Heart left ventricle (tissue), 16 donors: ENCODE data around the gene GIT2. TPM values are rescaled to one million over a fixed set of nuclear protein-coding genes. Genes with fewer than 3 reads are reported as not detected.

ENCODE experiments used
- ATAC-seq, 4 donors: fragments of 200-7000 bp; cut with Tn5 transposase; one replicate each; pipeline ENCODE4 v1.9.1; 2020 to 2022; ENCODE audit warnings: moderate library complexity in 4 of 4, mild to moderate bottlenecking in 3 of 4, moderate number of reproducible peaks in 1 of 4
- DNase-seq, 5 donors: peaks; one replicate each; pipeline ENCODE4 v3.0.0-alpha.2; 2020
- H3K27ac ChIP-seq, 12 donors: fragments of 200-600 bp; sonication (generic) in 4 of 12; one replicate each; pipeline versions ENCODE4 v1.5.0 to v1.8.0; 2016 to 2022; ENCODE audit warnings: mild to moderate bottlenecking in 2 of 12
- H3K27me3 ChIP-seq, 9 donors: fragments of 200-600 bp; sonication (generic) in 2 of 9; one replicate each; pipeline versions ENCODE4 v1.5.1 to v1.8.0; 2016 to 2022; ENCODE audit warnings: mild to moderate bottlenecking in 3 of 9
- H3K36me3 ChIP-seq, 9 donors: fragments of 200-600 bp; sonication (generic) in 2 of 9; one replicate each; pipeline versions ENCODE4 v1.5.0 to v1.8.0; 2018 to 2022; ENCODE audit warnings: mild to moderate bottlenecking in 2 of 9
- H3K4me1 ChIP-seq, 12 donors: fragments of 200-600 bp; sonication (generic) in 4 of 12; one replicate each; pipeline versions ENCODE4 v1.5.0 to v1.8.0; 2016 to 2022; ENCODE audit warnings: mild to moderate bottlenecking in 3 of 12
- H3K4me3 ChIP-seq, 12 donors: fragments of 200-600 bp; sonication (generic) in 4 of 12; one replicate each; pipeline versions ENCODE4 v1.5.0 to v1.8.0; 2017 to 2022; ENCODE audit warnings: mild to moderate bottlenecking in 9 of 12, moderate library complexity in 4 of 12
- H3K9me3 ChIP-seq, 12 donors: fragments of 200-600 bp; sonication (generic) in 4 of 12; one replicate each; pipeline versions ENCODE4 v1.5.0 to v1.8.0; 2016 to 2022; ENCODE audit warnings: mild to moderate bottlenecking in 1 of 12
- POLR2A ChIP-seq, 2 donors: fragments of 450-650 bp; IDR thresholded peaks; one replicate each; pipeline ENCODE4 v1.6.1; 2017; ENCODE audit warnings: antibody characterized with exemption in 2 of 2, mild to moderate bottlenecking in 2 of 2, moderate library complexity in 2 of 2
- WGBS, 4 donors: extraction: QIAGEN DNeasy Blood & Tissue Kit in 2 of 4; methylation state at CpG; one replicate each; pipeline versions ENCODE4 v1.1.5 to v1.1.7; 2013 to 2018; 5-methylcytosine and 5-hydroxymethylcytosine counted together
- intact Hi-C, 10 donors: fragments of 100-400 bp; cut with DNase I; formaldehyde crosslinking; loops; one replicate each; pipeline versions ENCODE4 v1.11.1 to v1.14.2; 2022
- polyA plus RNA-seq, 2 donors: library from polyadenylated mRNA; stranded (reverse); fragments of 200-250 nt; gene quantifications; one replicate each; pipeline ENCODE4 v1.2.3, GENCODE V29; 2013
- total RNA-seq, 9 donors: library from RNA; depleted of rRNA in 2 of 9; stranded (reverse); fragments of >200 nt in 2 of 9; fragmentation: NEBNext Ultra II Directional in 3 of 9; extraction: Animal tissue kit (Norgen Biotek cat#: 25700) in 3 of 9; gene quantifications; one replicate each; pipeline versions ENCODE4 v1.1.0 to v1.2.4, GENCODE V29; 2016 to 2023
- TF ChIP-seq, protein P1 (sequence below), 12 donors: fragments of 200-600 bp; sonication (generic) in 4 of 12; IDR thresholded peaks; one replicate each; pipeline versions ENCODE4 v1.5.0 to v1.8.0; 2018 to 2022; ENCODE audit warnings: antibody characterized with exemption in 12 of 12, mild to moderate bottlenecking in 5 of 12
- donor health status: ischemic (EF 13 %, LVEDD 7.1; RV severe dilation, severe dysfunction).
- donor health status: healthy with polysubstance abuse.
- donor health status: DM: no; HTN: yes; CAD: no.
- donor health status: DM: no; HTN: no; CAD: no.
- donor health status: ischemic (EF 25% LVEDD 6.9; RV normal size, moderate dysfunction).
- donor health status: ischemic (EF 25% LVEDD 5.7; RV mildly dilated, moderate dysfunction).
- donor health status: healthy.
- donor health status: DM: yes; HTN: yes; CAD: no.
- donor health status: ischemic (EF 35%, LVEDD 5.7; RV mildly dilated, moderate dysfunction).
- donor health status: nonischemic (EF 11% LVEDD 7.7; RV severe dilation, severe dysfunction).
- donor health status: DM: yes; HTN: yes; CAD: no.
- donor health status: PGD.
- donor health status: ischemic (EF 29% LVEDD 5.4; RV normal size, mild dysfunction).
- donor health status: nonischemic (EF 23%, LVEDD 6.1; RV moderate dilation, normal function).

GIT2 gene
- total and polyA plus RNA-seq, 11 donors = 17.4 to 56.7 (median 36.2) TPM

DNA sequence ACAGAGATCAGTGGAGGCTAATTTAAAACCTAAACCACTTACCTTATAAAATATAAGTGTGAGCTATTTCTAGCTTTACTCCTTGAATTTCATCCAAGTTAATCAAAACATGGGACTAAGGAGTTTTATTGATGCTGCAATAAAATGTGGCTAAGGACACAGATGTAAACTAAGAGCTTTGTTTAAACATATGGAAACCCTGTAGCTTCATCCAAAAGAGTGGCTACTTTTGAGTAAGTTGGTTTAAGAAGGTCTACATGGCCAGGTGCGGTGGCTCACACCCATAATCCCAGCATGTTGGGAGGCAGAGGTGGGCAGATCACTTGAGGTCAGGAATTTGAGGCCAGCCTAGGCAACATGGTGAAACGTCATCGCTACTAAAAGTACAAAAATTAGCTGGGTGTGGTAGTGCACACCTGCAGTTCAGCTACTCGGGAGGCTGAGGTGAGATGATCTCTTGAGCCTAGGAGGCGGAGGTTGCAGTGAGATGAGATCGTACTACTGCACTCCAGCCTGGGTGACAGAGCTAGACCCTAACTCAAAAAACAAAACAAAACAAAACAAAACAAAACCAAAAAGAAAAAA is 55.7 kb downstream of the GIT2 start:
- Histone ChIP-seq H3K27me3 (no peaks in the 10 kb centered on the region), H3K4me3 (no peak overlapping the region), H3K27ac (no peak overlapping the region), H3K9me3 (no peaks in the 10 kb centered on the region), H3K36me3 (peaks cover 0 to 94% (median 75%) of the 10 kb centered on the region in 9 donors), H3K4me1 (peaks cover 0 to 22% (median 12%) of the 10 kb centered on the region in 12 donors)
- no peak for ATAC-seq
- TF ChIP-seq, protein P1, sequence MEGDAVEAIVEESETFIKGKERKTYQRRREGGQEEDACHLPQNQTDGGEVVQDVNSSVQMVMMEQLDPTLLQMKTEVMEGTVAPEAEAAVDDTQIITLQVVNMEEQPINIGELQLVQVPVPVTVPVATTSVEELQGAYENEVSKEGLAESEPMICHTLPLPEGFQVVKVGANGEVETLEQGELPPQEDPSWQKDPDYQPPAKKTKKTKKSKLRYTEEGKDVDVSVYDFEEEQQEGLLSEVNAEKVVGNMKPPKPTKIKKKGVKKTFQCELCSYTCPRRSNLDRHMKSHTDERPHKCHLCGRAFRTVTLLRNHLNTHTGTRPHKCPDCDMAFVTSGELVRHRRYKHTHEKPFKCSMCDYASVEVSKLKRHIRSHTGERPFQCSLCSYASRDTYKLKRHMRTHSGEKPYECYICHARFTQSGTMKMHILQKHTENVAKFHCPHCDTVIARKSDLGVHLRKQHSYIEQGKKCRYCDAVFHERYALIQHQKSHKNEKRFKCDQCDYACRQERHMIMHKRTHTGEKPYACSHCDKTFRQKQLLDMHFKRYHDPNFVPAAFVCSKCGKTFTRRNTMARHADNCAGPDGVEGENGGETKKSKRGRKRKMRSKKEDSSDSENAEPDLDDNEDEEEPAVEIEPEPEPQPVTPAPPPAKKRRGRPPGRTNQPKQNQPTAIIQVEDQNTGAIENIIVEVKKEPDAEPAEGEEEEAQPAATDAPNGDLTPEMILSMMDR (IDR thresholded peaks at IDR 0.05) = no peak
- no peak for TF ChIP-seq POLR2A (IDR thresholded peaks at IDR 0.05)
- 95 to 98% (median 96%) methylated on average over 6 of the region's 6 CpGs for WGBS, 4 donors
- DNase-seq = no peak
- intact Hi-C loops = no loop called here

DNA sequence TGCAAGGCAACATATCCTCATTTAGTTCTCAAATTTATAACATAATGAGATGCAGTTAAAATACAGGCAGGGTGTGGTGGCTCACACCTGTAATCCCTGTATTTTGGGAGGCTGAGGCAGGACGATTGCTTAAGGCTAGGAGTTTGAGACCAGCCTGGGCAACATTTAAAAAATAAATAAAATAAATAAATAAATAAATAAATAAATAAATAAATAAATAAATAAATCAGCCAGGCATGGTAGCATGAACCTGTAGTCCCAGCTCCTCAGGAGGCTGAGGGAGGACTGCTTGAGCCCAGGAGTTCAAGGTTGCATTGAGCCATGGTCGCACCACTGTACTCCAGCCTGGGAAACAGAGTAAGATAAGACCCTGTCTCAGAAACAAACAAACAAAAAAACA is 56.7 kb downstream of the GIT2 start:
- Histone ChIP-seq H3K4me1 (peaks cover 0 to 14% (median 4%) of the 10 kb centered on the region in 12 donors), H3K4me3 (no peak overlapping the region), H3K27ac (no peak overlapping the region), H3K27me3 (no peaks in the 10 kb centered on the region), H3K36me3 (peaks cover 0 to 97% (median 80%) of the 10 kb centered on the region in 9 donors), H3K9me3 (no peaks in the 10 kb centered on the region)
- DNase-seq (no peak), ATAC-seq (no peak)
- TF ChIP-seq, protein P1 (IDR thresholded peaks at IDR 0.05) = no peak
- TF ChIP-seq POLR2A (IDR thresholded peaks at IDR 0.05) = no peak
- intact Hi-C loops = no loop called here
- WGBS, 4 donors = 94 to 95% (median 94%) methylated on average over 2 of the region's 2 CpGs

DNA sequence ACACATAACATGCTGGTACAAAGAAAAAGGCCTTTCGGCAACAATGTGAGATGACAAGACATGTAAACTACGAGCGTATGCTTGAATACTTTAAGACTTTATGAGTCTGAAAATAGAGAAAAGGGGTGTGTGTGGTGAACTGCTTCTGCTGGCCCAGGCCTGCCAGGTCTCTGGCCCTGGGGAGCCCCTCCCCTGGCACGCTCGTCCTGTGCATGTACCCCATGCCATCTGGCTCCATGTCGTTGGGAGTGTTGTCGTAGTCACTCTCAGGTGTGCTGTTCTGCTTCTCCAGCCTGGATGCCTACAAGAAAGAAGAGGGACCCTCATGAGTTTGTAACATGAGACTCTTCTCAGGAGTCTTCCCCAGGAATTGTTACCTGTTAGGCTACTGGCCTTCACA is 57.2 kb downstream of the GIT2 start:
- DNase-seq (no peak), ATAC-seq (no peak)
- Histone ChIP-seq H3K27ac (no peak overlapping the region), H3K4me3 (no peak overlapping the region), H3K27me3 (no peaks in the 10 kb centered on the region), H3K36me3 (peaks cover 0 to 97% (median 81%) of the 10 kb centered on the region in 9 donors), H3K9me3 (no peaks in the 10 kb centered on the region), H3K4me1 (peaks cover 0 to 8% (median 0%) of the 10 kb centered on the region in 12 donors)
- 88 to 97% (median 96%) methylated on average over 6 to 7 of the region's 7 CpGs for WGBS, 4 donors
- intact Hi-C loops = no loop called here
- TF ChIP-seq, protein P1 (IDR thresholded peaks at IDR 0.05) = no peak
- TF ChIP-seq POLR2A (IDR thresholded peaks at IDR 0.05) = no peak

DNA sequence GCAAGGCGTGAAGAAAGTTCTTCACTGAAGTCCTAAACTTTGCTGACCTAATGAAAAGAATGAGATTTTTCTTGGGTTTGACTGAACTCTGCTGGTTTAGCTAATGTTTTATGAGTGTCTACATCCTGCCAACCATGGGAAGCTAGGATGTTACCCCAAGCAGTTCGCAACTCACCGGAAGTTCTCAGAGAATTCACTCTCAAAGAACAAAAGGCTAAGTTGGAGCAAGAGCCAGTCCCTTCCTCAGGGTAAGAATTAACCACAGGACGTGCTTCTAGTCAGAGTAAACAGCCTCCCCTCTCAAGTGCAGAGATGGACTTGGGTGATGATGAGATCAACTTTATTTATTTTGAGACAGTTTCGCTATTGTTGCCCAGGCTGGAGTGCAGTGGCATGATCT is 58.8 kb downstream of the GIT2 start:
- 79 to 82% (median 80%) methylated on average over 5 of the region's 5 CpGs for WGBS, 4 donors

More for the DNA sequence above, 58.8 kb downstream of the GIT2 start:
- peaks cover 0 to 14% (median 2%) of the 10 kb centered on the region in 12 donors for H3K4me1 ChIP-seq
- H3K36me3 ChIP-seq = peaks cover 0 to 97% (median 90%) of the 10 kb centered on the region in 9 donors
- intact Hi-C loops = no loop called here
- no peak for TF ChIP-seq POLR2A (IDR thresholded peaks at IDR 0.05)
- TF ChIP-seq, protein P1 (IDR thresholded peaks at IDR 0.05) = no peak
- H3K27ac ChIP-seq = peak overlapping the region in 4 of 12 donors; percentile 16 to 44 (median 34)
- H3K27me3 ChIP-seq = no peaks in the 10 kb centered on the region
- no peaks in the 10 kb centered on the region for H3K9me3 ChIP-seq
- ATAC-seq = peak in 1 of 4 donors; percentile 18
- no peak overlapping the region for H3K4me3 ChIP-seq
- DNase-seq = no peak
